HG03432 (cell line): ENCODE results near the gene FITM2.
A peak's percentile ranks its signal among the peaks of the same experiment; 100 is the strongest.
"Not testable (repeated sequence)": the region's sequence is repeated elsewhere in the genome, so short reads cannot be mapped to it uniquely, and the experiment has no call there.

Experiments used
- ATAC-seq: cut with Tn5 transposase; IDR thresholded peaks from one replicate; pipeline ENCODE4 v1.9.1; 2021; ENCODE audit warnings: mild to moderate bottlenecking, moderate library complexity; ENCODE audit not compliant: unreplicated experiment

The FITM2 gene

GRCh38 chr20:44334306-44334705 is 23.3 kb upstream of the FITM2 start:
- no peak for ATAC-seq

GRCh38 chr20:44331201-44331600 is 20.2 kb upstream of the FITM2 start:
- ATAC-seq = no peak

- ATAC-seq = no peak
Measured at GRCh38 chr20:44328428-44328827, 17.4 kb upstream of the FITM2 start.

GRCh38 chr20:44327748-44328147 is 16.7 kb upstream of the FITM2 start:
- not testable (repeated sequence) for ATAC-seq

GRCh38 chr20:44326391-44327159 is 15.6 kb upstream of the FITM2 start:
- no peak for ATAC-seq

GRCh38 chr20:44324343-44324742 is 13.3 kb upstream of the FITM2 start:
- no peak for ATAC-seq

GRCh38 chr20:44319839-44320422 is 8.9 kb upstream of the FITM2 start:
- no peak for ATAC-seq

GRCh38 chr20:44314870-44315269 is 3.9 kb upstream of the FITM2 start:
- no peak for ATAC-seq

- ATAC-seq = peak; percentile 3
Measured at GRCh38 chr20:44309763-44310663, 989 bp downstream of the FITM2 start.

- no peak for ATAC-seq
Measured at GRCh38 chr20:44306927-44307326, 4.1 kb downstream of the FITM2 start.

GRCh38 chr20:44304383-44304782 is 6.6 kb downstream of the FITM2 start:
- no peak for ATAC-seq

GRCh38 chr20:44302736-44303135 is 8.3 kb downstream of the FITM2 start:
- ATAC-seq = no peak

- ATAC-seq = no peak
Measured at GRCh38 chr20:44302026-44302669, 8.9 kb downstream of the FITM2 start.

- ATAC-seq = no peak
Measured at GRCh38 chr20:44301285-44301684, 9.7 kb downstream of the FITM2 start.

- ATAC-seq = not testable (repeated sequence)
Measured at GRCh38 chr20:44299011-44299535, 11.9 kb downstream of the FITM2 start.

- ATAC-seq = no peak
Measured at GRCh38 chr20:44297721-44298120, 13.3 kb downstream of the FITM2 start.

- ATAC-seq = no peak
Measured at GRCh38 chr20:44296011-44296410, 15.0 kb downstream of the FITM2 start.

GRCh38 chr20:44291754-44292153 is 19.2 kb downstream of the FITM2 start:
- ATAC-seq = no peak

GRCh38 chr20:44288252-44288651 is 22.8 kb downstream of the FITM2 start:
- no peak for ATAC-seq

GRCh38 chr20:44287272-44288097 is 23.5 kb downstream of the FITM2 start:
- ATAC-seq = no peak
